SK-N-SH treated with all-trans-retinoic acid at 6 μM for 48 hours (cell line): ENCODE measurements around the gene SPATA12.

Experiments used
- ATAC-seq: fragments of 200-7000 bp; cut with Tn5 transposase; 3 replicates; pipeline ENCODE4 v1.9.1; 2020; ENCODE audit warnings: mild to moderate bottlenecking, moderate library complexity
- ARNTL ChIP-seq: fragments of 450-650 bp; formaldehyde crosslinking; IDR thresholded peaks from 2 replicates; pipeline ENCODE4 v1.5.0; 2020; ENCODE audit warnings: low read depth, mild to moderate bottlenecking, moderate library complexity, borderline replicate concordance
- BACH2 ChIP-seq: fragments of 250-450 bp; sonication (Bioruptor Pico); IDR thresholded peaks from 2 replicates; pipeline ENCODE4 v1.9.0; 2021; ENCODE audit warnings: mild to moderate bottlenecking, borderline replicate concordance
- CREB5 ChIP-seq: fragments of 250-450 bp; sonication (Bioruptor Pico); IDR thresholded peaks from 2 replicates; pipeline ENCODE4 v1.5.1; 2020; ENCODE audit warnings: low read depth, mild to moderate bottlenecking, moderate library complexity
- CSDC2 ChIP-seq: fragments of 250-450 bp; sonication (Bioruptor Pico); IDR thresholded peaks from 2 replicates; pipeline ENCODE4 v1.5.0; 2020; ENCODE audit warnings: mild to moderate bottlenecking, moderate library complexity
- CSRNP3 ChIP-seq: fragments of 250-450 bp; sonication (Bioruptor Pico); IDR thresholded peaks from 2 replicates; pipeline ENCODE4 v1.5.1; 2021; ENCODE audit warnings: mild to moderate bottlenecking, moderate library complexity
- ESRRG ChIP-seq: fragments of 250-450 bp; sonication (Bioruptor Pico); IDR thresholded peaks from 2 replicates; pipeline ENCODE4 v1.6.1; 2021; ENCODE audit warnings: mild to moderate bottlenecking
- GLIS3 ChIP-seq: fragments of 250-450 bp; sonication (Bioruptor Pico); IDR thresholded peaks from 2 replicates; pipeline ENCODE4 v1.5.0; 2020; ENCODE audit warnings: mild to moderate bottlenecking, moderate library complexity
- ISL1 ChIP-seq: fragments of 250-450 bp; sonication (Bioruptor Pico); IDR thresholded peaks from 2 replicates; pipeline ENCODE4 v2.1.2; 2022; ENCODE audit warnings: mild to moderate bottlenecking, moderate library complexity
- OSR1 ChIP-seq: fragments of 250-450 bp; sonication (Bioruptor Pico); IDR thresholded peaks from 2 replicates; pipeline ENCODE4 v1.8.0; 2022; ENCODE audit warnings: moderate library complexity, mild to moderate bottlenecking, inconsistent platforms
- PATZ1 ChIP-seq: fragments of 250-450 bp; sonication (Bioruptor Pico); IDR thresholded peaks from 2 replicates; pipeline ENCODE4 v1.8.0; 2020; ENCODE audit warnings: mild to moderate bottlenecking, moderate library complexity, borderline replicate concordance
- POU6F1 ChIP-seq: fragments of 250-450 bp; sonication (Bioruptor Pico); IDR thresholded peaks from 2 replicates; pipeline ENCODE4 v1.8.0; 2021; ENCODE audit warnings: low read depth, mild to moderate bottlenecking, moderate library complexity, borderline replicate concordance
- PPARA ChIP-seq: fragments of 250-450 bp; sonication (Bioruptor Pico); IDR thresholded peaks from 2 replicates; pipeline ENCODE4 v1.5.0; 2020; ENCODE audit warnings: mild to moderate bottlenecking, borderline replicate concordance
- RARB ChIP-seq: fragments of 250-450 bp; sonication (Bioruptor Pico); IDR thresholded peaks from 2 replicates; pipeline ENCODE4 v1.8.0; 2021; ENCODE audit warnings: mild to moderate bottlenecking, moderate library complexity
- SNAI2 ChIP-seq: fragments of 250-450 bp; sonication (Bioruptor Pico); IDR thresholded peaks from 2 replicates; pipeline ENCODE4 v1.5.0; 2020; ENCODE audit warnings: mild to moderate bottlenecking, moderate library complexity
- TCF4 ChIP-seq: fragments of 250-450 bp; sonication (Bioruptor Pico); IDR thresholded peaks from 2 replicates; pipeline ENCODE4 v1.8.0; 2021; ENCODE audit warnings: mild to moderate bottlenecking, moderate library complexity, borderline replicate concordance
- TOX ChIP-seq: fragments of 250-450 bp; sonication (Bioruptor Pico); IDR thresholded peaks from 2 replicates; pipeline ENCODE4 v1.8.0; 2021; ENCODE audit warnings: mild to moderate bottlenecking, moderate library complexity, borderline replicate concordance
- TSHZ2 ChIP-seq: fragments of 250-450 bp; sonication (Bioruptor Pico); IDR thresholded peaks from 2 replicates; pipeline ENCODE4 v1.5.0; 2020; ENCODE audit warnings: mild to moderate bottlenecking, moderate library complexity
- ZC3H10 ChIP-seq: fragments of 250-450 bp; sonication (Bioruptor Pico); IDR thresholded peaks from 2 replicates; pipeline ENCODE4 v1.5.1; 2021; ENCODE audit warnings: mild to moderate bottlenecking, moderate library complexity
- ZFP3 ChIP-seq: fragments of 250-450 bp; sonication (Bioruptor Pico); IDR thresholded peaks from 2 replicates; pipeline ENCODE4 v1.5.0; 2020; ENCODE audit warnings: mild to moderate bottlenecking, moderate library complexity
- ZFP30 ChIP-seq: fragments of 450-650 bp; formaldehyde crosslinking; IDR thresholded peaks from 2 replicates; pipeline ENCODE4 v1.5.0; 2022; ENCODE audit warnings: mild to moderate bottlenecking, moderate library complexity
- ZNF565 ChIP-seq: fragments of 450-650 bp; formaldehyde crosslinking; conservative IDR thresholded peaks from 2 replicates; pipeline ENCODE4 v1.5.0; 2020; ENCODE audit warnings: low read depth, mild to moderate bottlenecking, moderate library complexity
- ZNF70 ChIP-seq: fragments of 450-650 bp; formaldehyde crosslinking; IDR thresholded peaks from 2 replicates; pipeline ENCODE4 v1.5.0; 2020; ENCODE audit warnings: mild to moderate bottlenecking, moderate library complexity
- ZNF8 ChIP-seq: fragments of 450-650 bp; formaldehyde crosslinking; IDR thresholded peaks from 2 replicates; pipeline ENCODE4 v1.5.0; 2020; ENCODE audit warnings: mild to moderate bottlenecking, moderate library complexity

SPATA12 gene

GRCh38 chr3:57118254-57118653, 57.8 kb downstream of the SPATA12 start:
- TF ChIP-seq CSRNP3 (CRISPR knock-in tag) (no peak), CREB5 (CRISPR knock-in tag) (no peak), ZFP3 (CRISPR knock-in tag) (no peak), GLIS3 (no peak), RARB (no peak), TSHZ2 (CRISPR knock-in tag) (no peak)

GRCh38 chr3:57120040-57120439, 59.6 kb downstream of the SPATA12 start:
- TF ChIP-seq TSHZ2 (CRISPR knock-in tag) (peak; percentile 59; the same call in 1 of the 2 replicates), ZC3H10 (CRISPR knock-in tag) (no peak), OSR1 (no peak), SNAI2 (CRISPR knock-in tag) (no peak), POU6F1 (CRISPR knock-in tag) (no peak), PPARA (CRISPR knock-in tag) (no peak), TCF4 (CRISPR knock-in tag) (peak; percentile 34; the same call in 1 of the 2 replicates), ZFP30 (CRISPR knock-in tag) (no peak), ZNF70 (CRISPR knock-in tag) (no peak), CSRNP3 (CRISPR knock-in tag) (no peak), TOX (no peak), ZFP3 (CRISPR knock-in tag) (0 out of 2 replicates have a peak, but pooled peaks have one; percentile 16), GLIS3 (0 out of 2 replicates have a peak, but pooled peaks have one; percentile 75), ESRRG (CRISPR knock-in tag) (no peak), RARB (no peak), ZNF565 (CRISPR knock-in tag) (no peak), CREB5 (CRISPR knock-in tag) (peak; percentile 48; the same call in 1 of the 2 replicates), PATZ1 (CRISPR knock-in tag) (no peak), ARNTL (CRISPR knock-in tag) (no peak), CSDC2 (CRISPR knock-in tag) (no peak), BACH2 (CRISPR knock-in tag) (no peak), ZNF8 (CRISPR knock-in tag) (no peak), ISL1 (CRISPR knock-in tag) (peak; percentile 88)
- peak; percentile 75 for ATAC-seq

More at GRCh38 chr3:57118254-57118653, 57.8 kb downstream of the SPATA12 start:
- ATAC-seq = no peak
